ENCODE data around the gene LRMDA. TPM values are rescaled to one million over a fixed set of nuclear protein-coding genes. Genes with fewer than 3 reads are reported as not detected.

LRMDA gene
- total and polyA plus RNA-seq, 4 donors: 12.1 to 40.8 (median 21.6) TPM

DNA sequence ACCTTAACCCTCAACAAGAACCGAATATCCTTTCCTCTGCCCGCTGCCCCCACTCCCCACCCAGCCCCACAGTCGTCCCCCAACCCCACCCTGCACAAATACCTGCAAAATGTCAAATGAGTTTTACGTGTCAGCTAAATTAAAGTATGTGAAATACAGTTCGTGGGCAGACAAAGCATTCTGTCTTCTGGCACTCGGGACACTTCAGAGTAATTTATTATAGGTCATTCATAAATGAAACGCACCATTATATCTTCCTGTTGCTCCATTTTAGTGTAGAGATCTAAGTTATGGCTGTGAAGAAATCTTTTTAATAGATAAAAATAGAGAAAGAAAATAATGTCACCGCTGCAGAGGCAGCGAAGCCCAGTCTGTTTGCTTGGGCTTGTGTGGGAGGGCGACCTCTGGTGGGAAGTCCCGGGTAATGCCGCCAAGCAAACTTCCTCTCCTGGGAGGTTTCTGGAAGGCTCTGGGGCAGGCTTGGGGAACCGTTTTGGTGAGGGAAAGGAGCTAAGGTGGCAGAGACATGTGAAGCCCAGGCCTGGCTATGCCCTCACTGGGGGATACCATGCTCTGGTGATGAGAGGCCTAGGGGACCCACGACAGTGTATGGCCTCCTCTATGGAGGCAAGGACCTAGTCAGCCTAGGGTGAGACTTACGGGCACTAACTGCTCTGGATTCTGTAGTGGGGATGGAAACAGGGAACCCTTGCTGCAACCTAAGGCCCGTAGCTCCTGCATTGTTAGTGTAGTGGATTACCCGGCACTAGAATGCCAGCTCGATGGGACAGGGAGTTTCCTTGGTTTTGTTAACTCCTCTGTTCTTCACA lies 604.9 kb downstream of the LRMDA start:
- DNase-seq: peak; percentile 84 to 91 (median 87)
- Histone ChIP-seq H3K27ac (ENCODE audit: low read depth in 1 of 2, low read length in 1 of 2) (no peak overlapping the region), H3K4me1 (ENCODE audit: control insufficient read depth in 5 of 5, insufficient read depth in 5 of 5, low read length in 5 of 5) (peaks cover 0 to 30% (median 15%) of the 10 kb centered on the region in 5 donors), H3K27me3 (ENCODE audit: control insufficient read depth in 3 of 3, insufficient read depth in 3 of 3, low read length in 2 of 3) (no peaks in the 10 kb centered on the region), H3K4me3 (no peak overlapping the region), H3K9ac (ENCODE audit: insufficient read depth in 1 of 2, low read length in 2 of 2) (no peak overlapping the region), H3K9me3 (ENCODE audit: control insufficient read depth in 4 of 4, insufficient read depth in 3 of 4, low read length in 3 of 4) (peaks cover 0 to 10% (median 2%) of the 10 kb centered on the region in 4 donors), H3K36me3 (ENCODE audit: control insufficient read depth in 4 of 4, insufficient read depth in 4 of 4, low read length in 4 of 4) (peaks cover 0 to 4% (median 0%) of the 10 kb centered on the region in 4 donors)
- peak; percentile 87 for ATAC-seq (ENCODE audit: insufficient read depth, low FRiP score)
- 39 to 46% methylated on average over 18 of the region's 18 CpGs for WGBS, 2 donors
- TF ChIP-seq, protein P1, sequence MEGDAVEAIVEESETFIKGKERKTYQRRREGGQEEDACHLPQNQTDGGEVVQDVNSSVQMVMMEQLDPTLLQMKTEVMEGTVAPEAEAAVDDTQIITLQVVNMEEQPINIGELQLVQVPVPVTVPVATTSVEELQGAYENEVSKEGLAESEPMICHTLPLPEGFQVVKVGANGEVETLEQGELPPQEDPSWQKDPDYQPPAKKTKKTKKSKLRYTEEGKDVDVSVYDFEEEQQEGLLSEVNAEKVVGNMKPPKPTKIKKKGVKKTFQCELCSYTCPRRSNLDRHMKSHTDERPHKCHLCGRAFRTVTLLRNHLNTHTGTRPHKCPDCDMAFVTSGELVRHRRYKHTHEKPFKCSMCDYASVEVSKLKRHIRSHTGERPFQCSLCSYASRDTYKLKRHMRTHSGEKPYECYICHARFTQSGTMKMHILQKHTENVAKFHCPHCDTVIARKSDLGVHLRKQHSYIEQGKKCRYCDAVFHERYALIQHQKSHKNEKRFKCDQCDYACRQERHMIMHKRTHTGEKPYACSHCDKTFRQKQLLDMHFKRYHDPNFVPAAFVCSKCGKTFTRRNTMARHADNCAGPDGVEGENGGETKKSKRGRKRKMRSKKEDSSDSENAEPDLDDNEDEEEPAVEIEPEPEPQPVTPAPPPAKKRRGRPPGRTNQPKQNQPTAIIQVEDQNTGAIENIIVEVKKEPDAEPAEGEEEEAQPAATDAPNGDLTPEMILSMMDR (IDR thresholded peaks at IDR 0.05; ENCODE audit: control extremely low read depth, extremely low read depth): peak; percentile 79

- H3K9ac ChIP-seq (ENCODE audit: insufficient read depth in 1 of 2, low read length in 2 of 2): no peak overlapping the region
- H3K4me1 ChIP-seq (ENCODE audit: control insufficient read depth in 5 of 5, insufficient read depth in 5 of 5, low read length in 5 of 5): peaks cover 0 to 37% (median 15%) of the 10 kb centered on the region in 5 donors
- TF ChIP-seq, protein P1 (IDR thresholded peaks at IDR 0.05; ENCODE audit: control extremely low read depth, extremely low read depth): no peak
- H3K36me3 ChIP-seq (ENCODE audit: control insufficient read depth in 4 of 4, insufficient read depth in 4 of 4, low read length in 4 of 4): peaks cover 0 to 4% (median 0%) of the 10 kb centered on the region in 4 donors
- peaks cover 0 to 10% (median 2%) of the 10 kb centered on the region in 4 donors for H3K9me3 ChIP-seq (ENCODE audit: control insufficient read depth in 4 of 4, insufficient read depth in 3 of 4, low read length in 3 of 4)
- no peaks in the 10 kb centered on the region for H3K27me3 ChIP-seq (ENCODE audit: control insufficient read depth in 3 of 3, insufficient read depth in 3 of 3, low read length in 2 of 3)
- no peak overlapping the region for H3K4me3 ChIP-seq
- DNase-seq: no peak
- no peak overlapping the region for H3K27ac ChIP-seq (ENCODE audit: low read depth in 1 of 2, low read length in 1 of 2)
- no peak for ATAC-seq (ENCODE audit: insufficient read depth, low FRiP score)
Observed at GRCh38 chr10:76036962-76037361, 605.5 kb downstream of the LRMDA start.

GRCh38 chr10:76037531-76038155 lies 606.2 kb downstream of the LRMDA start:
- H3K4me3 ChIP-seq: no peak overlapping the region
- H3K36me3 ChIP-seq (ENCODE audit: control insufficient read depth in 4 of 4, insufficient read depth in 4 of 4, low read length in 4 of 4): peaks cover 0 to 4% (median 0%) of the 10 kb centered on the region in 4 donors
- no peaks in the 10 kb centered on the region for H3K27me3 ChIP-seq (ENCODE audit: control insufficient read depth in 3 of 3, insufficient read depth in 3 of 3, low read length in 2 of 3)
- H3K27ac ChIP-seq (ENCODE audit: low read depth in 1 of 2, low read length in 1 of 2): no peak overlapping the region
- H3K9me3 ChIP-seq (ENCODE audit: control insufficient read depth in 4 of 4, insufficient read depth in 3 of 4, low read length in 3 of 4): peaks cover 0 to 10% (median 2%) of the 10 kb centered on the region in 4 donors
- no peak for DNase-seq
- peaks cover 0 to 37% (median 15%) of the 10 kb centered on the region in 5 donors for H3K4me1 ChIP-seq (ENCODE audit: control insufficient read depth in 5 of 5, insufficient read depth in 5 of 5, low read length in 5 of 5)
- no peak overlapping the region for H3K9ac ChIP-seq (ENCODE audit: insufficient read depth in 1 of 2, low read length in 2 of 2)
- WGBS, 2 donors: 94 to 96% methylated on average over 2 of the region's 2 CpGs
- no peak for ATAC-seq (ENCODE audit: insufficient read depth, low FRiP score)
- TF ChIP-seq, protein P1 (IDR thresholded peaks at IDR 0.05; ENCODE audit: control extremely low read depth, extremely low read depth): no peak

Data from lung (tissue), 12 donors.